Activated T-helper 17 cell treated with anti-CD3 and anti-CD28 coated beads, Interleukin-2, amount 50 U/mL, for 72 hours (primary cell): ENCODE measurements around the gene MORC3. TPM values are rescaled to one million over a fixed set of nuclear protein-coding genes. Genes with fewer than 3 reads are reported as not detected.
"Not testable (repeated sequence)": the region's sequence is repeated elsewhere in the genome, so short reads cannot be mapped to it uniquely, and the experiment has no call there.

Experiments used
- ATAC-seq: fragments of 150-1000 bp; cut with Tn5 transposase; replicated peaks from 2 replicates; pipeline ENCODE4 v1.10.0; 2021; ENCODE audit warnings: mild to moderate bottlenecking, moderate library complexity
- H3K27ac Mint-ChIP-seq: one replicate; pipeline ENCODE4 v1.8.0; 2022; ENCODE audit warnings: mixed read lengths
- H3K27me3 Mint-ChIP-seq: one replicate; pipeline ENCODE4 v1.8.0; 2022; ENCODE audit warnings: mixed read lengths
- H3K36me3 Mint-ChIP-seq: one replicate; pipeline ENCODE4 v1.8.0; 2022; ENCODE audit warnings: low read depth, mild to moderate bottlenecking, mixed read lengths
- H3K4me1 Mint-ChIP-seq: one replicate; pipeline ENCODE4 v1.8.0; 2022; ENCODE audit warnings: mixed read lengths
- H3K4me3 Mint-ChIP-seq: one replicate; pipeline ENCODE4 v1.8.0; 2022; ENCODE audit warnings: mild to moderate bottlenecking, mixed read lengths
- H3K9me3 Mint-ChIP-seq: one replicate; pipeline ENCODE4 v1.8.0; 2022; ENCODE audit warnings: mixed read lengths
- total RNA-seq, 2 donors: library from RNA; stranded (reverse); gene quantifications; one replicate each; pipeline ENCODE4 v1.2.3, GENCODE V29; 2022

The MORC3 gene
- total RNA-seq, 2 donors from 2014 or later = 29.5 to 52.4 TPM

DNA sequence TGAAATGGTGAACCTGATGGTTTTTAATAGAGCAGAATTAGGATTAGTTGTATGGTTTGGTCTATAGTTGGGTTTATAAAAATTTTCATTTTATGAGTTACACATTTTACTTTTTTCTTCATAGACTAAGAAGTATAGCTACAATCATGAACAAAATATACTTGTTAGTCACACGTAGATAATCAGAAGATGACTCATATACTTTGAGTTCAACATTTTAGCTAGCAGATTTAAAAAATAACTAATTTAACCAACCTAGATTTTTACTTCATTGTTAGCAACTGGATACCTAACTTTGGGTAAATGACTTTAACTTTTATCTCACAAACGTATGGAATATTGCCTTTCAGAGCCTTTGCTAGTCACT is 27.9 kb downstream of the MORC3 start:
- no peaks in the 10 kb centered on the region for H3K27me3 Mint-ChIP-seq
- no peak overlapping the region for H3K4me3 Mint-ChIP-seq
- no peaks in the 10 kb centered on the region for H3K4me1 Mint-ChIP-seq
- ATAC-seq = no peak
- no peaks in the 10 kb centered on the region for H3K9me3 Mint-ChIP-seq
- H3K36me3 Mint-ChIP-seq = peaks cover 98% of the 10 kb centered on the region
- no peak overlapping the region for H3K27ac Mint-ChIP-seq

DNA sequence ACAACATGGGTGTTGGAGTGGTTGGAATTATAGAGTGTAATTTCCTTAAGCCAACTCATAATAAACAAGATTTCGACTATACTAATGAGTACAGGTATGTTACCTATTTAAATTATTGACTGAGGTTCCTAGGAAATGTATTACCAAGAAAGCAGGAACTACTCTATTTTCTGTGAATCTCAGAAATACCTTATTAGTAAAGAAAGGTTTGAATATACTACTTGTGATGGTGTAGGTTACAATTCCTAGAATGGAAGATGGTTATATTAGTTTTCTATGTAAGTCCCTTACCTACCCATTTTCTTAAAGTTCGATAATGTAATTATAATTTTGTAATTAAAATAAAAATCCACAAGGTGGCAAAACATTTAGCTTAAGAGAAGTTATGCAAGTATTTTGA is 29.3 kb downstream of the MORC3 start:
- Mint-ChIP-seq H3K36me3 (peaks cover 94% of the 10 kb centered on the region), H3K27ac (no peak overlapping the region), H3K4me3 (no peak overlapping the region), H3K9me3 (no peaks in the 10 kb centered on the region), H3K27me3 (no peaks in the 10 kb centered on the region), H3K4me1 (no peaks in the 10 kb centered on the region)
- ATAC-seq = no peak

DNA sequence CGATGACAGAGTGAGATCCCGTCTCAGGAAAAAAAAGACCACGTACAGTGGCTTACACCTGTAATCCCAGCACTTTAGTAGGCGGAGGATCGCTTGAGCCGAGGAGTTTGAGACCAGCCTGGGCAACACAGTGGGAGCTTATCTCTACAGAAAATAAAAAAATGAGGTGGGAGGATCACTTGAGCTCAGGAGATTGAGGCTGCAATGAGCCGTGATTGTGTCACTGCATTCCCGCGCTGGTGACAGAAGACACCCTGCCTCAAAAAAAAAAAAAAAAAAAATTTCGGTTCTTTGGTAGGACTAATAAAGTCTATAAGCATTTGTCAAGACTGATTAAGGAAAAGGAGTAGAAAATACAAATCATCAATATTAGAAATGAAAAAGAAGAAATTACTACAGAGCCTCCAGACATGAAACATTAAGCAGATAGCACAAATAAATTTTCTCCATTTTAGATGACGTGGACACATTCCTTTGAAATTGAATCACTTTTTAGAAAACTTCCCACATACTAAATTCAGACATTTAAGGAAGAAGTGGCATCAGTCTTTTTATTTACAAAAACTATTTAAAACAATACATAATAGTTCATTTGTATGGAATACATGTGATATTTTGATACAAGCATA is 30.4 kb downstream of the MORC3 start:
- peaks cover 93% of the 10 kb centered on the region for H3K36me3 Mint-ChIP-seq
- no peak overlapping the region for H3K27ac Mint-ChIP-seq
- H3K4me3 Mint-ChIP-seq = no peak overlapping the region
- H3K9me3 Mint-ChIP-seq = no peaks in the 10 kb centered on the region
- H3K4me1 Mint-ChIP-seq = peaks cover 6% of the 10 kb centered on the region
- ATAC-seq = no peak
- no peaks in the 10 kb centered on the region for H3K27me3 Mint-ChIP-seq

DNA sequence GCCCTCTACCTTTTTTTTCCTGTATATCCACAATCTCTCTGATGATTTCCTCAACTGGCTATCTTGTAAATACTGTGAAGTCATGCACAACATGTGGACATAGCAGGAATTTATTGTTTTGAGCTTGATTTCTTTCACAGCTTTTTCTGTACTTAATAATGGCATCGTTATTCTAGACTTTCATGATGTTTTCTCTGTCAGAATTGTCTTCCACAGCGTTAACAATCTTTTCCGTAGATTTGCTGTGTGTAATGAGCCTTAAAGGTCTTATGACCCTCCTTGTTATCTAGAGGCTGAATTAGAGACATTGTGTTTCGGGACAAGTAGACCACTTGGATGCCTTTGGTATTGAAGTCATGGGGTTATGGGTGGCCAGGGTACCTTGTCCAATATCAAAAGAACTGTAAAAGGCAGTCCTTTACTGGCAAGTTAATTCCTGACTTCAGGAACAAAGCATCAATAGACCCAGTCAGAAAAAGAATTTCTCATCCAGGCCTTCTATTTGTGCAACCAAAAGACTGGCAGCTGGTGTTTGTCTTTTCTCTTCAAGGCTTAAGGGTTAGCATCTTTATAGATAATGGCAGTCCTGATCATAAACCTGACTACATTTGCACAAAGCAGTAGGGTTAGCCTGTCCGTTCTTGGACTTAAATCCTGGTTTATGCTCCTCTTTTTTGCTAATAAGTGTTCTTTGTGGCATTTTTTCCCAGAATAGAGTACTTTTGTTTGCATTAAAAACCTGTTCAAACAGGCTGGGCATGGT is 35.1 kb downstream of the MORC3 start:
- no peaks in the 10 kb centered on the region for H3K27me3 Mint-ChIP-seq
- H3K4me1 Mint-ChIP-seq = peaks cover 6% of the 10 kb centered on the region
- peaks cover 89% of the 10 kb centered on the region for H3K36me3 Mint-ChIP-seq
- no peak overlapping the region for H3K4me3 Mint-ChIP-seq
- peak overlapping the region; percentile 28 for H3K27ac Mint-ChIP-seq
- no peak for ATAC-seq
- H3K9me3 Mint-ChIP-seq = no peaks in the 10 kb centered on the region

DNA sequence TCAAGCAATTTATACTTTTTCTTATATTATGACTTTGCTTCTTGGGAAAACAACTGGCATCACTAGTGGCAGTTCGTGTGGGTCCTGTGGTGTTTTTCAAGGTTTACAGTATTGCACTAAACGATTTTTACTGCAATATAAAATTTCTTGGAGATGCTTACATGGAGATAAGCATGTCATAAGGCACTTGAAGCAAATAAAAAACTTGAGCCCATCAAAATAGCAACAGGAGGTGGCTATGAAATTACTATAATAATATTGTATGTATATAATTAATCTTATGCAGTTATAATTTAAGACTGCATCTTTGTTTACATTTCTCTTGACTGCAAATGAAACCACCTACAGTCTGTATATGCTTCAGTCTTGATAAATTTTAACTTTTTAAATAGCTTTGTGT is 35.9 kb downstream of the MORC3 start:
- Mint-ChIP-seq H3K4me1 (peaks cover 12% of the 10 kb centered on the region), H3K27me3 (no peaks in the 10 kb centered on the region), H3K9me3 (no peaks in the 10 kb centered on the region), H3K27ac (no peak overlapping the region), H3K36me3 (peaks cover 89% of the 10 kb centered on the region), H3K4me3 (no peak overlapping the region)
- no peak for ATAC-seq

DNA sequence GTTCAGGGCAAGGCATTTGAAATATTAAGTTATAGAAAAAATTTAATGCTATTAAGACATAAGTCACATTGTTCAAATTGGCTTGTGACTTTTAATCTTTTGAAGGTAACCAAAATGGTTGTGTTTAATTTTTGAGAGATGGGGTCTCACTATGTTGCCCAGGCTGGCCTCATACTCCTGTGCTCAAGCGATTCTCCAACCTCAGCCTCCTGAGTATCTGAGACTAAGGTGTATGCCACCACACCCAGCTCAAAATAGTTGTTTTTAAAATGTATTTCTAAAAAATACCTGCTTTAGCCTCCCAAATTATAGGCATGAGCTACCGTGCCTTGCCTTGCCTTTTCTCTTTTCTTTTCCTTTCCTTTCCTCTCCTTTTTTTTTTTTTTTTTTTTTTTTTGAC is 39.2 kb downstream of the MORC3 start:
- peaks cover 12% of the 10 kb centered on the region for H3K4me1 Mint-ChIP-seq
- no peak overlapping the region for H3K27ac Mint-ChIP-seq
- H3K9me3 Mint-ChIP-seq = no peaks in the 10 kb centered on the region
- H3K36me3 Mint-ChIP-seq = peaks cover 93% of the 10 kb centered on the region
- no peaks in the 10 kb centered on the region for H3K27me3 Mint-ChIP-seq
- ATAC-seq = no peak
- no peak overlapping the region for H3K4me3 Mint-ChIP-seq

DNA sequence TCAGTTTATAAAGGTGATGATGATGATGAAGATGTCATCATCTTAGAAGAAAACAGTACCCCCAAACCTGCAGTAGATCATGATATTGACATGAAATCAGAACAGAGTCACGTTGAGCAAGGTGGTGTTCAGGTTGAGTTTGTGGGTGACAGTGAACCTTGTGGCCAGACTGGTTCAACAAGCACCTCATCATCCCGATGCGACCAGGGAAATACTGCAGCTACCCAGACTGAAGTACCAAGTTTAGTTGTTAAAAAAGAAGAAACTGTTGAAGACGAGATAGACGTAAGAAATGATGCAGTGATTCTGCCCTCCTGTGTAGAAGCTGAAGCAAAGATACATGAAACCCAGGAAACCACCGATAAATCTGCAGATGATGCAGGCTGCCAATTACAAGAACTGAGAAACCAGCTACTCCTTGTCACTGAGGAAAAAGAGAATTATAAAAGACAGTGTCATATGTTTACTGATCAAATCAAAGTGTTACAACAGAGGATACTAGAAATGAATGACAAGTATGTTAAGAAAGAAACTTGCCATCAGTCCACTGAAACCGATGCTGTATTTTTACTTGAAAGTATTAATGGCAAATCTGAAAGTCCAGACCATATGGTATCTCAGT is 49.2 kb downstream of the MORC3 start:
- Mint-ChIP-seq H3K27me3 (no peaks in the 10 kb centered on the region), H3K9me3 (no peaks in the 10 kb centered on the region), H3K4me1 (peaks cover 9% of the 10 kb centered on the region), H3K36me3 (peaks cover 100% of the 10 kb centered on the region), H3K27ac (peak overlapping the region; percentile 78), H3K4me3 (peak overlapping the region; percentile 11)
- ATAC-seq = peak; percentile 72

DNA sequence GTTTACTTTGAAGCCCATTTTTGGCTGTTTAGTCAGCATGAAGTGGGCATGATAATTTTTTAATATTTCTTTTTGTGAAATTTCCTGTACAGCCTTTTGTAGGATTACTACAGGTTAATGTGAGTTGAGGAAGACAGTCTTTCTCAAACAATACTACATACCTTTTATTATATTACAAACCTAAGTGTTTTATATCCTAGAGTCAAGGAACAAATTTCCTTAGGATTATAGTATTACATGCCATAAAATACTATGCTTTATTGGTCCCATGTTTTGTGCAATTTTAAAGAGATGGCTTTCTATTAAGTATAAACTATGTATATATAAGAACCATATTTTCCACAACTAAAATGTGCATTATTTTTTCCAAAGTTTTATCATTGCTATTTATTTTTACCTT is 56.0 kb downstream of the MORC3 start:
- no peaks in the 10 kb centered on the region for H3K27me3 Mint-ChIP-seq
- H3K9me3 Mint-ChIP-seq = no peaks in the 10 kb centered on the region
- ATAC-seq = no peak
- H3K27ac Mint-ChIP-seq = no peak overlapping the region
- H3K36me3 Mint-ChIP-seq = peaks cover 66% of the 10 kb centered on the region
- H3K4me1 Mint-ChIP-seq = no peaks in the 10 kb centered on the region
- no peak overlapping the region for H3K4me3 Mint-ChIP-seq

DNA sequence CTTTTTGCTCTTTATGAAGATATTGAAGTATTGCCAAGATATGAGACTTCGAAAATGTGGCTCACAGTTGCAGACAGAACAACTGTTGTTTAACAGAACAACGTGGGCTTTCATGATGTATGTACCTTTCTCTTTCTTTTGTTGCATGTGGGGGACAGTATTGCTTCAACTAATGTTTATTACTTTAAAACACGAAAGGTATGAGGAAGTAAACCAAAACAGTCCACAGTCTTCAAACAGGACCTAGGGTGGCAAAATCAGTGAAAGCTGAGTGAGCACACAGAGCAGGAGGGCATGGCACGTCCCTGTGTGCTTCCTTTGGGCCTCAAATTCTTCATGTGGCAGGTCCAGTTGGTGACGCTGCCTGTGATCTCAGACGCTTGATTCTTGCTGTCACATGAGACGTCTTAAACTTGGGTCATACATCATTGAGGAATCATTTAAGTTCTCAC is 57.4 kb downstream of the MORC3 start:
- Mint-ChIP-seq H3K27me3 (no peaks in the 10 kb centered on the region), H3K4me1 (no peaks in the 10 kb centered on the region), H3K9me3 (no peaks in the 10 kb centered on the region), H3K4me3 (no peak overlapping the region), H3K27ac (no peak overlapping the region), H3K36me3 (peaks cover 52% of the 10 kb centered on the region)
- no peak for ATAC-seq

DNA sequence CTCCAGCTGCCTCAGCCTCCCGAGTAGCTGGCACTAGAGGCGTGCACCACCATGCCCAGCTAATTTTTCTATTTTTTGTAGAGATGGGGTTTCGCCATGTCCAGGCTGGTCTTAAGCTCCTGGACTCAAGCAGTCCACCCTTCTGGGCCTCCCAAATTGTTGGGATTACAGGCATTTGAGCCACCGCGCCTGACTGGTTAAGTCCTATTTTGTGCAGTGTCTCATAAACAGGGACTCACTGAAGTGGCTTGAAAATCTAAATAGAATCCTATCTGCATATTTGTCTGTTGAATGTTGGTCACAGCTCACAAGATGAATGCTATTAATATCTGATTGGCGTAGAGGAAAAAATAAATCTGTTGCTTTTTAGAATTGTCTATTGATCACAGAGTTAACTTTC is 59.3 kb downstream of the MORC3 start:
- no peak overlapping the region for H3K27ac Mint-ChIP-seq
- H3K36me3 Mint-ChIP-seq = peaks cover 33% of the 10 kb centered on the region
- no peak overlapping the region for H3K4me3 Mint-ChIP-seq
- ATAC-seq = no peak
- no peaks in the 10 kb centered on the region for H3K9me3 Mint-ChIP-seq
- H3K27me3 Mint-ChIP-seq = no peaks in the 10 kb centered on the region
- no peaks in the 10 kb centered on the region for H3K4me1 Mint-ChIP-seq

DNA sequence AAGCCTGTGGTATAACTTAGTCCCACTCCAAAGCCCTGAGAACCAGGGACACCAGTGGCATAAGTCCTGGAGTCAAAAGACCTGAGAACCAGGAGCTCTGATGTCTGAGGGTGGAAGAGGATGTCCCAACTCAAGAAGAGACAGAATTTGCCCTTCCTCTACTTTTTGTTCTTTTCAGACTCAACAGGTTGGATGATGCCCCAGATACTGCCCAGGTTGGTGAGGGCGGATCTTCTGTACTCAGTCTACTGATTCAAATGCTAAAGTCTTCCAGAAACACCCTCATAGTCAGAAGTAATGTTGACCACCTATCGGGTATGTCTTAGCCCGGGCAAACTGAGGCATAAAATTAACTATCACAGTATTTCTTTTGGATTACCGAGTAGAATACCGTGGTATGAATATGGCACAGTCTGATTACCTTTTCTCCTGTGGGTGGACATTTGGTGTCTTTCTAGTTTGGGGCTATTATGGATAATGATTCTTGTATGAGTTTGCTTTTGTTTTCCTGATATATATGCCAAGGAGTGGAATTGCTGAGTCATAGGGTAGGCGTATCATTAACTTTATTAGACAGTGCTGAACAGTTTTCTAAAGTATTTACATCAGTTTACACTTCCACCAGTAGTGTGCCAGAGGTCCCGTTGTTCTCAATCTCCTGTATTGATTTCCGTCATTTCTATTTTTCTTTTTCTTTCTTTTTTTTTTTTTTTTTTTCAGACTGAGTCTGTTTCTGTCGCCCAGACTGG is 62.0 kb downstream of the MORC3 start:
- Mint-ChIP-seq H3K9me3 (no peaks in the 10 kb centered on the region), H3K27ac (peak overlapping the region; percentile 36), H3K4me3 (no peak overlapping the region), H3K36me3 (peaks cover 22% of the 10 kb centered on the region), H3K27me3 (no peaks in the 10 kb centered on the region), H3K4me1 (no peaks in the 10 kb centered on the region)
- ATAC-seq = no peak

DNA sequence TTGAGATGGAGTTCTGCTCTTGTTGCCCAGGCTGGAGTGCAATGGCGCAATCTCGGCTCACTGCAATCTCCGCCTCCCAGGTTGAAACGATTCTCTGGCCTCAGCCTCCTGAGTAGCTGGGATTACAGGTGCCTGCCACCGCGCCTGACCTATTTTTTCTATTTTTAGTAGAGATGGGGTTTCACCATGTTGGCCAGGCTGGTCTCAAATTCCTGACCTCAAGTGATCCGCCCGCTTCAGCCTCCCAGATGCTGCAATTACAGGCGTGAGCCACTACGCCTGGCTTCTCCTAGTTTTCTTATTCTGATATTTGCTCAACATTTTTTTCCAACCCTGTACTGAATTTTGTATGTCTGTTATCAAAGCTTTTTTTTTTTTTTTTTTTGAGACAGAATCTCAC is 62.7 kb downstream of the MORC3 start:
- not testable (repeated sequence) for ATAC-seq, H3K9me3 Mint-ChIP-seq, H3K27me3 Mint-ChIP-seq, H3K4me1 Mint-ChIP-seq, H3K4me3 Mint-ChIP-seq, H3K27ac Mint-ChIP-seq
- peaks cover 22% of the 10 kb centered on the region for H3K36me3 Mint-ChIP-seq

DNA sequence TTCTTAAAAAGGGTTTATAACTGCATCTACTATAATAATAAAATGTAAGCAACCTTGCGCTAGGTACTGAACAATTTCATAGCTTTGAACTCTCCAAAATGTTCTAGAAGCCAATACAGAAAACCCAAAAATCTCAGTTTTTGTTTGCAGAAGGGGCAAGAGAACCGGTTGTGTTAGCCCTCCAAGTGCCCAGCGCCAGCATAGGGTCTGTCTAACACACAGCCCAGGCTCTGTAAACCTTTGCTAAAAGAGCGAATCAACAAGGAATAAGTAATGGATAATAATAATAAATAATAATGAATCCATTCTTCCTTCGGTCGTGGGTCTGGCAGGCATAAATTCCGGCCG is 64.9 kb downstream of the MORC3 start:
- peak; percentile 24 for ATAC-seq
- no peak overlapping the region for H3K27ac Mint-ChIP-seq
- H3K4me3 Mint-ChIP-seq = peak overlapping the region; percentile 27
- no peaks in the 10 kb centered on the region for H3K4me1 Mint-ChIP-seq
- peaks cover 39% of the 10 kb centered on the region for H3K36me3 Mint-ChIP-seq
- no peaks in the 10 kb centered on the region for H3K27me3 Mint-ChIP-seq
- H3K9me3 Mint-ChIP-seq = no peaks in the 10 kb centered on the region

DNA sequence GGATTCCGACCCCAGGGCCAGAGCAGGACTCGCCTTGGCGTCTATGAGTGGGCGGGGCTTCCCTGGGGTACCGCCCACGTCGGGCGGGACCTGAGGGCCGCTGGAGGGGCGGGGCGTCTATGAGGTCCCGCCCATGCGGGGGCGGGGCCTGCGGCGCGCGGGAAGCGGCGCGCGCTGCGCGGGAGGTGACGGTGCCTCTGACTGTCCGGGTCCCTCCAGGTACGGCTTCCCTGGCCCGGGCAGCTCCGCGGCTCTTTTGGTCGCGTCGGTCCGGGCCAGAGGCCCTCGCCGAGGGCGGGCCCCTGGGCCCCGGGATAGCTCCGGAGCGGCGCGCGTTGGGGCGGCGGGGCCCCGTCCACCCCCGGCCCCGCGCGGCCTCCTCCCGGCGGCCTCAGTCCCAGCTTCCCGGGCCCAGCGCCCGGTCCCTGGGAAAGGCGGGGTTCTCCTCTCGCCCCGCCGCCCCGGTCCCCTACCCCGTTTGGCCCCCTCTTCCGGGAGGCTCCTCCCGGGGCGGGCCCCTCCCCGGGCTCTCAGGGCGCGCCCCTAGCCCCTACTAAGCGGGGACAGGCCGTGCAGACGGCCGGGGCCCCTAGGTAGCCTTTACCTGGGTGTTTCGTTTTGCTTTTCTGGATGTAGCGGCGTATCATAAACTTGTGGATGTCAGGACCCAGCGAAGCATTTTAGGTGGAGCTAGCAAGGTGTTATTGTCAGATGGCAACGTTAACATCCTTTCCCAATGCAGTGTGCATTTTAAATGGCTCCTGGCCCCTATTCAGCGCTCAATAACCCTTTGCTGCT is 65.4 kb downstream of the MORC3 start, which contains the start of gene CHAF1B:
CHAF1B (plus strand) TSS at position 160 of the 798 bp plus-strand sequence. CDS start 745 bp downstream, outside the sequence.
- Mint-ChIP-seq H3K4me3 (peak within 1 kb of the TSS; percentile 82), H3K4me1 (no peaks in the 10 kb centered on the region), H3K27me3 (no peaks in the 10 kb centered on the region), H3K9me3 (no peaks in the 10 kb centered on the region), H3K36me3 (peaks cover 40% of the 10 kb centered on the region), H3K27ac (peak within 1 kb of the TSS; percentile 38)
- ATAC-seq = peak; percentile 97
